IPS-15b (cell line): Measurements from ENCODE around the gene TOX3.

Experiments used
- H3K27me3 ChIP-seq: one replicate; pipeline ENCODE4 v1.6.1; 2013; ENCODE audit warnings: low read length; ENCODE audit not compliant: control insufficient read depth, insufficient read depth
- H3K36me3 ChIP-seq: one replicate; pipeline ENCODE4 v1.6.1; 2013; ENCODE audit warnings: low read length; ENCODE audit not compliant: control insufficient read depth, insufficient read depth
- H3K4me1 ChIP-seq: one replicate; pipeline ENCODE4 v1.6.1; 2013; ENCODE audit warnings: mild to moderate bottlenecking, low read length; ENCODE audit not compliant: control insufficient read depth, insufficient read depth
- H3K4me3 ChIP-seq: one replicate; pipeline ENCODE4 v1.5.1; 2013; ENCODE audit warnings: low read depth, low read length
- H3K9ac ChIP-seq: one replicate; pipeline ENCODE4 v1.6.1; 2013; ENCODE audit warnings: low read depth, mild to moderate bottlenecking, low read length
- H3K9me3 ChIP-seq: one replicate; pipeline ENCODE4 v1.6.1; 2013; ENCODE audit warnings: mild to moderate bottlenecking, low read length; ENCODE audit not compliant: control insufficient read depth, insufficient read depth

The TOX3 gene

DNA sequence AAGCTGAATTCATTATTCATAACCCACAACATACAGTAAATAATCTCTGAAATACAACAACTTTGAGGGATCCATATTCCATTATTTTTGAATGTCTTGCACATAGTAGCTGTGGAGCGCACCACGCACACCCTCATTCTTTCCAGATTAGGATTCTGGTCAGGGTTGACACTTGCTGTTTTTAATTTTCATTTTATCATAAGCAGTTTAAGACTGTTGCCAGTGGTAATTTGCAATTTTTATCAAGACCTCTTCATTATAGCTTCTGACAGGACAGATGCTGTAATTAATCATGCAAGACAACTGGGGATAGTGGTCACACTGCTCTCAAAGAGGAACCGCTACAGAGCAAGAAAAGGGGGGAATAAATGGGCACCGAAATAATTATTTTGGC is 109.7 kb downstream of the TOX3 start:
- Histone ChIP-seq H3K4me3 (no peak overlapping the region), H3K27me3 (no peaks in the 10 kb centered on the region), H3K9me3 (no peaks in the 10 kb centered on the region), H3K4me1 (no peaks in the 10 kb centered on the region), H3K9ac (no peak overlapping the region), H3K36me3 (no peaks in the 10 kb centered on the region)

DNA sequence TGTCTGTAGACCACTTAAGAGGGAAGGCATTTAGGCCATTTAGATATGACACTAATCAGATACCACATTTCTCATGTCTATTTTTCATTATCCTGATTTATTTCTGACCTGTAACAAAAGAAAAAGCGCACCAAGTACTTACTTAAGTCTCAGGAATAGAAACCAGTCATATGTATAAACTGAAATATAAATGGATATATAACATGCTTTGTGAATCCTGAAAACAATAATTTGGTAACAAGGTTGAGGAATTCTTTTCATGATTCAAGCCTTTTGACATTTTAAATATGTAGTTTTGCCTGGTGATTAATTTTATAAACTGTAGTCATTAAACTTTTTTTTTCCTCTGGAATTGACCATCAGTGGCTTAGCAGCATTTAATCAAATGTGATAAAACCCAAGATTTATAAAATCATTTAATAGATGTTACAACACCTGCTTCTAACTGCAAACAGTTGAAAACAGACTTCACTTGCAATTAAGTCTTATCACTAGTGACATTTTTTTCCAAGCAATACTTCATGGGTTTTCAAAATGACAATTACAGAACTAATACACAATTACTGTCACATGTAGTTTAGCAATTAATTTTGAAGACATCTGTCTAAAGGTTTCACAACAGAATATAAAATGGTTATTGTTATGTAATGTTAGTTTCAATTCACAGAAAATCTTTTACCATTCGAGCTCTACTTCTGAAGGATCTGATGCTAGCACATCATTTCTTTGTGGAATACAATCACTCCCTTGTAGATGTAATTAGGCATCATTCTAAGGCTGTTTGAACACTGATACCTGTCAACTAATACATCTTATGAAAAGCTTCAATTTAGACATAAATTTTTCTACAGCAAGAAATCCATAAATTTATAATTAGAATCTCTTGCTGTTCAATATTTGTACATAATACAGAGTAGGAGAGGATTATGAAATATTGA is 110.3 kb downstream of the TOX3 start:
- Histone ChIP-seq H3K4me1 (no peaks in the 10 kb centered on the region), H3K27me3 (no peaks in the 10 kb centered on the region), H3K9ac (no peak overlapping the region), H3K9me3 (no peaks in the 10 kb centered on the region), H3K4me3 (no peak overlapping the region), H3K36me3 (no peaks in the 10 kb centered on the region)

- Histone ChIP-seq H3K9me3 (no peaks in the 10 kb centered on the region), H3K27me3 (no peaks in the 10 kb centered on the region), H3K4me3 (no peak overlapping the region), H3K36me3 (no peaks in the 10 kb centered on the region), H3K9ac (no peak overlapping the region), H3K4me1 (no peaks in the 10 kb centered on the region)
Measured at GRCh38 chr16:52434224-52434623, 112.7 kb downstream of the TOX3 start.

GRCh38 chr16:52433643-52434042 is 113.3 kb downstream of the TOX3 start:
- Histone ChIP-seq H3K9me3 (no peaks in the 10 kb centered on the region), H3K4me1 (no peaks in the 10 kb centered on the region), H3K4me3 (no peak overlapping the region), H3K27me3 (no peaks in the 10 kb centered on the region), H3K9ac (no peak overlapping the region), H3K36me3 (no peaks in the 10 kb centered on the region)

DNA sequence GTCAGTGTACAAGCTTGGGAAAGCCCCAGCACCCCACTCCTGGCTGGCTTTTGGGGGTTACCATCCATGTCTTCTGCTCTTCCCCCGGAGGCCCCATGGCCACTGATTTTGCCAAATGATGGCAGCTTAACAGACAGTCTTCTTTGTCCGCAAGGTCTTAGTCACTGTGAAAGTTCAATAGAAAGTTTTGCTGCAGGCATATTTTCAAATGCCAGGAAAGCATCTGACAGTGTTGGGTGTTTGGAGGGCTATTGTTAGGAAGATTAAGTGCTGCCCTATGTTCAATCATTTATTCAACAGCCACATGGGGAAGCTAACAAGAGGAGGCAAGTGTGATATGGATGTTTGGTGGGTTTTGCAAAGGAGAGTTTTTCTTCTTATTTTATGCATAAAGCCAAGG is 122.4 kb downstream of the TOX3 start:
- Histone ChIP-seq H3K9me3 (no peaks in the 10 kb centered on the region), H3K27me3 (no peaks in the 10 kb centered on the region), H3K9ac (no peak overlapping the region), H3K4me3 (no peak overlapping the region), H3K4me1 (no peaks in the 10 kb centered on the region), H3K36me3 (no peaks in the 10 kb centered on the region)

- H3K4me1 ChIP-seq: no peaks in the 10 kb centered on the region
- H3K9ac ChIP-seq: no peak overlapping the region
- no peaks in the 10 kb centered on the region for H3K27me3 ChIP-seq
- no peaks in the 10 kb centered on the region for H3K9me3 ChIP-seq
- no peak overlapping the region for H3K4me3 ChIP-seq
- H3K36me3 ChIP-seq: no peaks in the 10 kb centered on the region
Measured at GRCh38 chr16:52422307-52422706, 124.6 kb downstream of the TOX3 start.

GRCh38 chr16:52418201-52418600 is 128.7 kb downstream of the TOX3 start:
- Histone ChIP-seq H3K4me1 (no peaks in the 10 kb centered on the region), H3K36me3 (no peaks in the 10 kb centered on the region), H3K9me3 (no peaks in the 10 kb centered on the region), H3K27me3 (no peaks in the 10 kb centered on the region), H3K9ac (no peak overlapping the region), H3K4me3 (no peak overlapping the region)

GRCh38 chr16:52416888-52417287 is 130.1 kb downstream of the TOX3 start:
- Histone ChIP-seq H3K36me3 (no peaks in the 10 kb centered on the region), H3K27me3 (no peaks in the 10 kb centered on the region), H3K4me1 (no peaks in the 10 kb centered on the region), H3K4me3 (no peak overlapping the region), H3K9me3 (no peaks in the 10 kb centered on the region), H3K9ac (no peak overlapping the region)

DNA sequence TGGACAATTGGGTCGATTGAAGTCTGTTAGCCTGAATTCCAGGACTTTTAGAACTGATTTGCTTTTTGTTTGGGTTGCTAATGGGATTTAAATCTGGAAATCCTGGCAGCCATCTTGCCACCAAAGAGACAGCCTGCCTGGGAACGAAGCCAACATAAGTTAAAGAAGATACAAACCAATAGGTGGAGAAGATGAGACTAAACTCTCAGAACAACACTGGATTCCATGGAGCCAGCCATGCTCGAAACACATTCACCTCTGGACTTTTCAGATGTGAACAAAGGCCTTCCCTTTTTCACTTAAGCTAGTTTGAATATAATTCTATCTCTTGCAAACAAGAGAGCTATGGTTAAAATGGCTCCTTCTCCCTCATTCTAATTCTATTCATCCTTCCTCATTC is 135.9 kb downstream of the TOX3 start:
- Histone ChIP-seq H3K9ac (no peak overlapping the region), H3K9me3 (no peaks in the 10 kb centered on the region), H3K27me3 (no peaks in the 10 kb centered on the region), H3K4me1 (no peaks in the 10 kb centered on the region), H3K4me3 (no peak overlapping the region), H3K36me3 (no peaks in the 10 kb centered on the region)

GRCh38 chr16:52408191-52408845 is 138.6 kb downstream of the TOX3 start:
- no peak overlapping the region for H3K4me3 ChIP-seq
- no peaks in the 10 kb centered on the region for H3K27me3 ChIP-seq
- no peaks in the 10 kb centered on the region for H3K36me3 ChIP-seq
- H3K4me1 ChIP-seq: no peaks in the 10 kb centered on the region
- no peak overlapping the region for H3K9ac ChIP-seq
- no peaks in the 10 kb centered on the region for H3K9me3 ChIP-seq

DNA sequence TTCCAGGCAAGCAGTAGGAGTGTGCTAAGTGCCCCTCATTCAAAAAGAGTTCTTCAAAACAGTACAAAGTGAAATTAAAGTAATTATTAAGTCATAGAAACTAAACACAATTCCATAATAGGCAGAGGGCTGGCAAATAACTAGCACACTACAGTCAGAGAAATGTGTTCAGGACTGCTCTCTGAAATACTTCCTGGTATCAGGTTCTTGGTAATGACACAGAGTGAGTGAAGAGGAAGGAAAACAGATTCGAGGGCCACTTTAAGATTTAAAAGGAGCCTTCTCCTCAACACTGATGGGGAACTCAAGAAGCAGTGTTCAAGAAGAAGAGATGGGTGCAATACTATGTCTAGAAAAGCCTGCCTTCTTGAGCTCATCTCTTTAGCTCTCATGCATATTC is 139.2 kb downstream of the TOX3 start:
- H3K27me3 ChIP-seq: no peaks in the 10 kb centered on the region
- H3K9ac ChIP-seq: no peak overlapping the region
- H3K4me3 ChIP-seq: no peak overlapping the region
- no peaks in the 10 kb centered on the region for H3K4me1 ChIP-seq
- H3K36me3 ChIP-seq: no peaks in the 10 kb centered on the region
- H3K9me3 ChIP-seq: no peaks in the 10 kb centered on the region

DNA sequence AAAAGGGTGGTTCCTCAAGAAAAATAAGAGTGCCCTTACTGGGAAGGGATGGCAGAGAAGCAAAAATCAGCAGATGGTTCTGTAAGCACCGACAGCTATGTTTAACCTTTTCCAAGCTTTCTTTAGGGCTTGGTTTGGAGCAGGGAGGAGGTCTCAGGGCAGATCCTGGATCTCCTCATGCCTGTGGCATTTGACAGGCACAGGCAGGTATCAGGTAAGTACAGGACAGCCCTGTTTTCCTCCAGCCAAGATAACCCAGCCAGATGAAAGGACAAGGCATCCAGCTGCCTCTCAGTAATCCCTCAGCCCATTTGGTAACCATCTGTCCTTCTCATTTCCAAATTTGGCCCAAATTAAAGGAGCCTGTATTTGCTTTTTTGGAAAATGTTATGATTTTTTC is 141.5 kb downstream of the TOX3 start:
- Histone ChIP-seq H3K27me3 (no peaks in the 10 kb centered on the region), H3K4me3 (no peak overlapping the region), H3K9me3 (no peaks in the 10 kb centered on the region), H3K9ac (no peak overlapping the region), H3K36me3 (no peaks in the 10 kb centered on the region), H3K4me1 (no peaks in the 10 kb centered on the region)
